Neuronal stem cell (in vitro differentiated cells): Measurements from ENCODE around the gene GLRA3.

Source experiments
- DNase-seq: peaks from one replicate; pipeline ENCODE4 v3.0.0-alpha.2; 2013; ENCODE audit warnings: low spot score
- H2AFZ ChIP-seq: one replicate; pipeline ENCODE4 v1.6.1; 2013; ENCODE audit warnings: mild to moderate bottlenecking, low read length, inconsistent platforms
- H2AK5ac ChIP-seq: 2 replicates; pipeline ENCODE4 v1.6.1; 2013; ENCODE audit warnings: low read depth, mild to moderate bottlenecking, inconsistent platforms, low read length, moderate library complexity, mixed read lengths
- H2BK120ac ChIP-seq: 2 replicates; pipeline ENCODE4 v1.6.1; 2013; ENCODE audit warnings: low read depth, mild to moderate bottlenecking, inconsistent platforms, low read length, moderate library complexity, mixed read lengths
- H2BK12ac ChIP-seq: one replicate; pipeline ENCODE4 v1.6.1; 2013; ENCODE audit warnings: low read length, inconsistent platforms
- H2BK15ac ChIP-seq: 2 replicates; pipeline ENCODE4 v1.6.1; 2013; ENCODE audit warnings: mild to moderate bottlenecking, low read length, inconsistent platforms, mixed read lengths
- H2BK5ac ChIP-seq: one replicate; pipeline ENCODE4 v1.6.1; 2013; ENCODE audit warnings: inconsistent platforms, mild to moderate bottlenecking, low read length, moderate library complexity
- H3K14ac ChIP-seq: one replicate; pipeline ENCODE4 v1.6.1; 2013; ENCODE audit warnings: low read length, inconsistent platforms
- H3K18ac ChIP-seq: 2 replicates; pipeline ENCODE4 v1.6.1; 2013; ENCODE audit warnings: low read length, inconsistent platforms
- H3K23ac ChIP-seq: 2 replicates; pipeline ENCODE4 v1.6.1; 2013; ENCODE audit warnings: low read depth, mild to moderate bottlenecking, mixed read lengths, low read length, inconsistent platforms; ENCODE audit not compliant: poor library complexity
- H3K27ac ChIP-seq: replicated peaks from 3 replicates; pipeline ENCODE4 v1.5.1; 2013; ENCODE audit warnings: low read length, inconsistent platforms
- H3K27me3 ChIP-seq, 3 experiments: 2 replicates each; pipeline ENCODE4 v1.6.1; 2013; ENCODE audit warnings: low read length in 3 of 3, mild to moderate bottlenecking in 2 of 3, inconsistent platforms in 1 of 3, low read depth in 1 of 3, mixed read lengths in 1 of 3, moderate library complexity in 1 of 3; ENCODE audit not compliant: control insufficient read depth in 3 of 3, insufficient read depth in 3 of 3
- H3K36me3 ChIP-seq, 2 donors: replicated peaks in 1 of 2; 2 replicates each; pipeline ENCODE4 v1.6.1; 2013; ENCODE audit warnings: low read length in 2 of 2; ENCODE audit not compliant: control insufficient read depth in 2 of 2, insufficient read depth in 2 of 2
- H3K4ac ChIP-seq: 2 replicates; pipeline ENCODE4 v1.6.1; 2013; ENCODE audit warnings: inconsistent platforms, mild to moderate bottlenecking, low read length, moderate library complexity
- H3K4me1 ChIP-seq, 2 donors: 1 replicate in 1 of 2; 2 replicates in 1 of 2; pipeline ENCODE4 v1.6.1; 2013; ENCODE audit warnings: low read length in 2 of 2, low read depth in 1 of 2; ENCODE audit not compliant: control insufficient read depth in 2 of 2, insufficient read depth in 1 of 2
- H3K4me2 ChIP-seq: one replicate; pipeline ENCODE4 v1.6.1; 2013; ENCODE audit warnings: mild to moderate bottlenecking, low read length, inconsistent platforms; ENCODE audit not compliant: insufficient read depth, poor library complexity, severe bottlenecking
- H3K4me3 ChIP-seq, 2 donors: 2 replicates each; pipeline ENCODE4 v1.5.1; 2013; ENCODE audit warnings: low read length in 2 of 2, mild to moderate bottlenecking in 2 of 2, inconsistent platforms in 1 of 2, moderate library complexity in 1 of 2
- H3K79me1 ChIP-seq: one replicate; pipeline ENCODE4 v1.6.1; 2013; ENCODE audit warnings: low read depth, mild to moderate bottlenecking, inconsistent platforms, low read length, moderate library complexity
- H3K9ac ChIP-seq: one replicate; pipeline ENCODE4 v1.6.1; 2013; ENCODE audit warnings: mild to moderate bottlenecking, low read depth, low read length, inconsistent platforms; ENCODE audit not compliant: poor library complexity
- H3K9me3 ChIP-seq, 2 donors: replicated peaks in 1 of 2; 2 replicates each; pipeline versions ENCODE3 to v1.6.1; 2013; ENCODE audit warnings: low read length in 2 of 2, mild to moderate bottlenecking in 2 of 2, inconsistent platforms in 1 of 2, low read depth in 1 of 2, mixed read lengths in 1 of 2, moderate library complexity in 1 of 2; ENCODE audit not compliant: control insufficient read depth in 2 of 2, insufficient read depth in 1 of 2
- H4K8ac ChIP-seq: one replicate; pipeline ENCODE4 v1.6.1; 2013; ENCODE audit warnings: low read depth, mild to moderate bottlenecking, inconsistent platforms, low read length, moderate library complexity
- H4K91ac ChIP-seq: one replicate; pipeline ENCODE4 v1.6.1; 2013; ENCODE audit warnings: low read length, low read depth, mild to moderate bottlenecking, inconsistent platforms; ENCODE audit not compliant: poor library complexity
- WGBS, 2 donors: extraction: QIAGEN DNeasy Blood & Tissue Kit; methylation state at CpG; one replicate each; pipeline ENCODE4 v1.1.7; 2013; ENCODE audit warnings: missing lambda C conversion rate in 2 of 2, mixed read lengths in 1 of 2; ENCODE audit not compliant: insufficient read length in 2 of 2, insufficient replicate concordance in 1 of 2; ENCODE audit errors: extremely low coverage in 2 of 2; 5-methylcytosine and 5-hydroxymethylcytosine counted together

GLRA3 gene

GRCh38 chr4:174607792-174608191, 221.3 kb downstream of the GLRA3 start:
- H3K4me3 ChIP-seq: no peak overlapping the region
- no peak overlapping the region for H3K23ac ChIP-seq
- H3K4ac ChIP-seq: no peak overlapping the region
- no peak overlapping the region for H3K18ac ChIP-seq
- no peak overlapping the region for H2AK5ac ChIP-seq
- no peak overlapping the region for H3K4me2 ChIP-seq
- no peak overlapping the region for H4K91ac ChIP-seq
- no peak overlapping the region for H2BK12ac ChIP-seq
- no peak overlapping the region for H2BK5ac ChIP-seq
- H3K27me3 ChIP-seq: no peaks in the 10 kb centered on the region
- no peak for DNase-seq
- no peak overlapping the region for H2BK15ac ChIP-seq
- H3K9me3 ChIP-seq: no peaks in the 10 kb centered on the region
- no peak overlapping the region for H2BK120ac ChIP-seq
- H4K8ac ChIP-seq: no peak overlapping the region
- no peaks in the 10 kb centered on the region for H3K79me1 ChIP-seq
- H3K9ac ChIP-seq: no peak overlapping the region
- H3K4me1 ChIP-seq: no peaks in the 10 kb centered on the region
- no peak overlapping the region for H3K14ac ChIP-seq
- no peak overlapping the region for H2AFZ ChIP-seq
- H3K27ac ChIP-seq: no peak overlapping the region
- H3K36me3 ChIP-seq: no peaks in the 10 kb centered on the region
- WGBS, 2 donors: no CpG with 5 or more reads among the region's 1 CpG

DNA sequence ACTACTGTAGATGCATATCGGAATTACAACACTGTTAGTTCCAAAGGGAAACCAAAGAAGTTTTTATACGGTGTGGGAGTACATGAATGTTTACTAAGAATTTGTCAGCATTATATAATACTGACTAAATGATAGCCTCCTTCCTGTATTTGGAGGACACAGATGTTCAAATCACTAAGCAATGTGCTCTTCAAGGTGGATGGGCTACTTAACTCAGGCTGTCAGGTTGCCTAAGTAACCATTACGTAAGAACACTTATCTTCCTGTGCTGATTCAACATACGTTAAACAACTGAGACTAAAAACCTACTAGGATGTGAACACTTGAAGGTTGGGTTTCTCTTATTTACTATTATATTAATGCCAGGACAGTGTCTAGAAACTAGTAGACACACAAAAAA, 224.8 kb downstream of the GLRA3 start:
- DNase-seq: no peak
- Histone ChIP-seq H3K36me3 (no peaks in the 10 kb centered on the region), H2AFZ (no peak overlapping the region), H3K79me1 (no peaks in the 10 kb centered on the region), H3K9ac (no peak overlapping the region), H2AK5ac (no peak overlapping the region), H3K14ac (no peak overlapping the region), H3K4me3 (no peak overlapping the region), H3K27ac (no peak overlapping the region), H3K27me3 (no peaks in the 10 kb centered on the region), H2BK12ac (no peak overlapping the region), H3K18ac (no peak overlapping the region), H4K8ac (no peak overlapping the region), H3K4me2 (no peak overlapping the region), H2BK5ac (no peak overlapping the region), H2BK15ac (no peak overlapping the region), H4K91ac (no peak overlapping the region), H3K4ac (no peak overlapping the region), H3K4me1 (no peaks in the 10 kb centered on the region), H3K23ac (no peak overlapping the region), H3K9me3 (no peaks in the 10 kb centered on the region), H2BK120ac (no peak overlapping the region)
- WGBS, 2 donors: no CpG with 5 or more reads among the region's 4 CpGs

- no peak overlapping the region for H2BK120ac ChIP-seq
- H3K18ac ChIP-seq: no peak overlapping the region
- H3K27me3 ChIP-seq: no peaks in the 10 kb centered on the region
- no peak for DNase-seq
- H3K9ac ChIP-seq: no peak overlapping the region
- no peak overlapping the region for H2AFZ ChIP-seq
- H3K4me3 ChIP-seq: no peak overlapping the region
- H3K36me3 ChIP-seq: no peaks in the 10 kb centered on the region
- no peaks in the 10 kb centered on the region for H3K9me3 ChIP-seq
- H4K8ac ChIP-seq: no peak overlapping the region
- no peak overlapping the region for H3K23ac ChIP-seq
- H2BK12ac ChIP-seq: no peak overlapping the region
- WGBS, 2 donors: no CpG with 5 or more reads among the region's 1 CpG
- no peak overlapping the region for H2BK5ac ChIP-seq
- no peaks in the 10 kb centered on the region for H3K79me1 ChIP-seq
- no peaks in the 10 kb centered on the region for H3K4me1 ChIP-seq
- no peak overlapping the region for H2AK5ac ChIP-seq
- no peak overlapping the region for H2BK15ac ChIP-seq
- H3K27ac ChIP-seq: no peak overlapping the region
- no peak overlapping the region for H4K91ac ChIP-seq
- no peak overlapping the region for H3K14ac ChIP-seq
- no peak overlapping the region for H3K4ac ChIP-seq
- H3K4me2 ChIP-seq: no peak overlapping the region
Measured at GRCh38 chr4:174600391-174600790, 228.7 kb downstream of the GLRA3 start.

DNA sequence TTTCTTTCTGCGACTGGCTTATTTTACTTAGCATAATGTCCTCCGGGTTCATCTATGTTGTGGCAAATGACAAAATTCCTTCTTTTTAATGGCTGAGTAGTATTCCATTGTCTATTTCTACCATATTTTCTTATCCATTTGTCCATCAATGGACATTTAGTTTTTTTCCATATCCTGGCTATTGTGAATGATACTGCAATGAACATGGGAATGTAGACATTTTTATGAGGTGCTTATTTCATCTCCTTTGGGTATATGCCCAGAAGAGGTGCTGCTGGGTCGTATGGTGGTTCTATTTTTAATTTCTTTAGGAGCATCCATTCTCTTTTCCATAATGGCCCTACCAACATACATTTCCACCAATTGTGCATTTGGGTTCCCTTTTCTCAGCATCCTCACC, 230.2 kb downstream of the GLRA3 start:
- Histone ChIP-seq H3K4ac (no peak overlapping the region), H3K4me3 (no peak overlapping the region), H3K23ac (no peak overlapping the region), H3K36me3 (no peaks in the 10 kb centered on the region), H3K14ac (no peak overlapping the region), H3K18ac (no peak overlapping the region), H2BK15ac (no peak overlapping the region), H2BK12ac (no peak overlapping the region), H2BK5ac (no peak overlapping the region), H2BK120ac (no peak overlapping the region), H4K8ac (no peak overlapping the region), H2AFZ (no peak overlapping the region), H3K27me3 (no peaks in the 10 kb centered on the region), H3K4me2 (no peak overlapping the region), H3K79me1 (no peaks in the 10 kb centered on the region), H2AK5ac (no peak overlapping the region), H3K9ac (no peak overlapping the region), H3K9me3 (no peaks in the 10 kb centered on the region), H4K91ac (no peak overlapping the region), H3K27ac (no peak overlapping the region), H3K4me1 (no peaks in the 10 kb centered on the region)
- no CpG with 5 or more reads among the region's 3 CpGs for WGBS, 2 donors
- no peak for DNase-seq
